ENCODE results near the gene CDK3.
"Not testable (repeated sequence)": the region's sequence is repeated elsewhere in the genome, so short reads cannot be mapped to it uniquely, and the experiment has no call there.

GRCh38 chr17:75969044-75969443 is 31.6 kb upstream of the CDK3 start:
- not testable (repeated sequence) for TF ChIP-seq CTCF (IDR thresholded peaks at IDR 0.05); POLR2A (IDR thresholded peaks at IDR 0.05; ENCODE audit: low read length); MAX (IDR thresholded peaks at IDR 0.05); USF2 (IDR thresholded peaks at IDR 0.05); RARB (CRISPR knock-in tag; IDR thresholded peaks at IDR 0.05); NFE2L2 (conservative IDR thresholded peaks at IDR 0.05; ENCODE audit: low read length); CHD2 (IDR thresholded peaks at IDR 0.05; ENCODE audit: low read length, partially characterized antibody); MYC (IDR thresholded peaks at IDR 0.05; ENCODE audit: borderline replicate concordance, low read length)

All from A549 (cell line).